ENCODE measurements around the gene PTPRG.

The PTPRG gene

DNA sequence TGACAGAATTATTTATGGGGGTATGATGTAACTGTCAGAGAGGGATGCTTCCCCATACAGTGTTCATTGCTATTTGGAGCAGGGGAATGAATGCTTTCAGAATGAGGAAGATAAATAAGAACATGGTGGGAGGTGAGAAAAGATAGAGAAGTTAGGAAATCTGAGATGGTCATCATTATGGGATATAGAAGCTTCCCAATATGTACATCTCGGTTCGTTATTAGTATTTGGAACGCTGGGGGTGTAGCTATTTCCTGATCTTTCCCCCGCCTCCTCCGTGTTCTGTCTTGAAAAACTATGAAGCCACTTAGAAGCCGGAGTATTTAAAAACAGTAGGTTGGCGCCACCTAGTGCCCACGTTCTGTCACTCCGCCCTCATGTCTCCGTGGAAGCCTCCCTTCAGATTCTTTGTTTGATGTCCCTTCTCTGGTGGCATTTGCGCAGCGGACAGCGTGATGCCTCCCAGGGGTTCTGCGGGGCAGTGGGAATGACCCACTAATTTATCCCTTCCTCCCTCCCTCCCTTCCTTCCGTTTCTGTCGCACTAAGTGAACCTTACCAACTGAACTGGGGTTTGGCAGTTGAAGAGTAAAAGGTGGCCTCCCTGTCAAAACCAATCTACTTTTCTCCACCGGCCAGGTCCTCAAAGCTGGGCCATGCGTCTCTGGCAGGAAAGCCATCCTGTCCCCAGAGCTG, 627.5 kb downstream of the PTPRG start:
- peak; percentile 70 for DNase-seq (ENCODE audit: low read depth)

DNA sequence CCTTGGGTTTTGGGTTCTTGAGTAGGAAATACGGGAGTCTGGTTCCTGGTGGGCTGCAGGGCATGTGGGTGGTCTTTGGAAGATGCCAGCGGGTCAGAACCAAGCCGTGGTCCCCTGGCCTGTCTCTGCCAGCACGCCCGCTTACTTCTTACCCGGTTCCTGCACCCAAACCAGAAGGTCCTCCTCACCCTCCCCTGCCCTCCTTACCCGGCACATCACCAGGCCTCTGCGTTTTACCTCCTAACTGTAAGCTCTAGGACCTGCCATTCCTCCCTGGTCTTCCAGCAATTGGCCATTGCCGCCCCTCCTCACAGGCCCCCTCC, 628.0 kb downstream of the PTPRG start:
- DNase-seq (ENCODE audit: low read depth), result no peak

DNA sequence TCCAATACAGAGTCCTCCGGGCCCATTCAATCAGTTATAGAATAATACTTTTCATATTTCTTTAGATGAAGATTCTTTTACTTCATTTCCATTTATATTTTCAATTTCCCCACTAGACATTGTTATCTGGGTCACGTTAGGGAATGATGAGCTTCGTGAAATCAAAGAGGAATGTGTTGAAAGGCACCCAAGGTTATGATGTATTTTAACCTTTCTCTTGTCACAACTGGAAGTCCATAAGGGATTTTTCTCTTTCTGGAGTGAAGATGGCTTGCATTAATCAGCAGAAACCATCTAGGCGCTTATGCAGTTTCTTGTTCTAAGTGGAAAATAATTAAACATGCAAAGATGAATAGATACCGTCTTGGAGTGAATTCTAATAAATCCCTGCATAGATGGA, 631.5 kb downstream of the PTPRG start:
- DNase-seq (ENCODE audit: low read depth), result no peak

DNA sequence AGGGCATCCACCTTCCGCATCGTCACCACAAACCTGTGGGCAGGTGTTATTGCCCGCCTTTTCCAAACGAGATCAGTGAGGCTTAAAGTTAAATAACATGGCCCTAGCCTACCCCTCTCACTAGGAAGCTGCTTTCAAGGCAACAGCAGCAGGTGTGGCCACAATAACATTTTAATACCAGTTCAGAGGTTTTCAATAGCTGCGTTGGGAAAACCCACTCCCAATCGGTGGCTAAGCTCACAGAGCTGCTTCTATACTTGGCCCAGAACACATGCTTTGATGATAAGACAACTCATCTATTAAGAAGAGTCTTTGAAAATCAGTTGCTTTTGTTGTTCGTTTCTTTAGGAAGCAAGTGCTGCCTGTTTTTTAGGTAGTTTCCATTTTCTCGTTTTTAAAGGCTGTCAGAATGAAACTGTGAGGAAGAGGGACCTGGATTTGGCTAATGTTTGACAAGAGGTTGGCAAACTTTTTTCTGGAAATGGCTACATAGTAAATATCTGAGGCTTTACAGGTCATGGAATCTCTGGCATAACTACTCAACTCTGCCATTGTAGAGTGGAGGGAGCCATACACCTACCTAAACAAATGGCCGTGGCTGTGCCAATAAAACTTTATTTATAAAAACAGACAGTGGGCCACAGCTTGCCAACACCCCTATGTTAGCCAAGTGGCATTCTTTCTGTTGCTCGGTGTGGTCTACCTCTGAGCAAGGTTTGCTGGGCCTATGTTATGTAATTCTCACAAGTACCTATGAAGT, 632.4 kb downstream of the PTPRG start:
- DNase-seq (ENCODE audit: low read depth), result no peak

DNA sequence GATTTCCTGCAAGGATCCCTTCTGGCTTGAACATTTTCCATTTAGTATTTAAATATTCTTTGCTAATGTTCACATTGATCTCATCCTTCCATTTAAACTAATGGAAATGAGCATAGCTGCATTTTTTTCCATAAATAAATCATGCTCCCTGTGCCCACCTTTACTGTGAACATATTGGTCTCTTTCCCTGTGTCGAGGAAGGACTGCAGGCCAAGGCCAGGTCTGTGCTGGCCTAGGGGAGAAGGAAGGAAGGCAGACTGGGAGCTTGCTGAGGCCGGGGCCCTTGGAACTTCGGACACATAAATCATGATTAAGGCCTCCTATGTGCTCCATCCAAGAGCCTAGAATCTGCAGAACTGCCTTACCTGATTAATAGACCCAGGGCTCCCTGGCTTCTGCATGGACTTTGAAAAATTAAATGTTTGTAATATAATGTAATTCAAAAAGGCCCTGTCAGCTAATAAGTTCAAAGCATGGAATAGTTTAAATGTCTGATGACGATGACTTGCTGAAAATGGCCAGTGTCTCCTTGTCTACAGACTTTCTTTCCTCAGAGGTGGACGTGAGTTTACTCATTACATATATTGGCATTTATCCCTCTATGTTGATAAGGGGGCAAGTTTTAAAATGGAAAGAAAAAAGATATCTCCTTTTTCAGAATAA, 636.1 kb downstream of the PTPRG start:
- no peak for DNase-seq (ENCODE audit: low read depth)

DNA sequence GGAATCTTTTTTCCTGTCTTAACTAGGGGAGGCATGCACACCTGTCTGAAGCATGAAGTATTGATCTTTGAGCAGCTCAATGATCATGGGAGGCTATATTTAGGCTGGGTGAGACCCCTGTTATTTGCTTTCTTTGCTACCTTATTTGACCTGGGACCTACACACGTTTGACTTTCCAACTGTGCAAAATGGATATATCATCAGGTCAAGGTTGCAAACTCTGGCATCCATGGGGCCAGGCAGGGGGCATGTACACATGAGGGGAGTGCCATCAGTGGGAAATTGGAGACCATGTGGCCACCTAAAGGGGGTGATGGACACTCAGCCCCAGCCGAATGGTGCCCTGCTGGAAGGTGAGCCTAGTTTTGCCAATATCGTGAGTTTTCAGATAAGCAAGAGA, 637.8 kb downstream of the PTPRG start:
- no peak for DNase-seq (ENCODE audit: low read depth)

DNA sequence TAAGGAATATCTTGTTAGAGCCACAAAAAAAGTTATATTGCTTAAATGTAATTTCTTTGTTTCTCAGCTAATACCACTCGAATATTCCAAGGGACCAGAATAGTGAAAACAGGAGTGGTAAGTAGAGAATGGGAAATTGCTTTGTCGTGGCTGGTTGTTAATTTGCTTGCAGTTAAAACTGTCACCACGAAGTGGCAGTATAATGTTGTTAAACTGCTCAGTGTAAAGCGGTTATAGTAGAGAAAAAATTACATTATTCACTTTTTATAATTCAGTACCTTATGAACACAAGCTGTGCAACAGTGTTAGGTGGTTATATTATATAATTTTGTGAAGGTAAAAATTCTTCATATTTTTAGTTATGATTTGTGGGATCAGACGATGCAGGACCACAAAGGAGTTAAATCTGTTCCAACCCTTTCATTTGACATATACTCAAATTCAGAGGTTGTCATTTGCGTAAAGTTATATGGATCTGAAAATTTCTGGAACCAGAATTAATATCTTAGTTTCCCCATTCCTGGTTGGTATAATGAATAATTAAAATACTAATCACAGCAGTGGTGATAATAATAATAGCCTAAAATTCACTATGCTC, 640.2 kb downstream of the PTPRG start:
- peak; percentile 10 for DNase-seq (ENCODE audit: low read depth)

DNA sequence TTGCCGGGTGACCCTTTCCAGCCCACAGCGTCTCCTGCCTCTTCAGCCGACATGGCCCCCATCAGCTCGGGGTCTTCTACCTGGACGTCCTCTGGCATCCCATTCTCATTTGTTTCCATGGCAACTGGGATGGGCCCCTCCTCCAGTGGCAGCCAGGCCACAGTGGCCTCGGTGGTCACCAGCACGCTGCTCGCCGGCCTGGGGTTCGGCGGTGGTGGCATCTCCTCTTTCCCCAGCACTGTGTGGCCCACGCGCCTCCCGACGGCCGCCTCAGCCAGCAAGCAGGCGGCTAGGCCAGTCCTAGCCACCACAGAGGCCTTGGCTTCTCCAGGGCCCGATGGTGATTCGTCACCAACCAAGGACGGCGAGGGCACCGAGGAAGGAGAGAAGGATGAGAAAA, 641.8 kb downstream of the PTPRG start:
- DNase-seq (ENCODE audit: low read depth), result no peak

DNA sequence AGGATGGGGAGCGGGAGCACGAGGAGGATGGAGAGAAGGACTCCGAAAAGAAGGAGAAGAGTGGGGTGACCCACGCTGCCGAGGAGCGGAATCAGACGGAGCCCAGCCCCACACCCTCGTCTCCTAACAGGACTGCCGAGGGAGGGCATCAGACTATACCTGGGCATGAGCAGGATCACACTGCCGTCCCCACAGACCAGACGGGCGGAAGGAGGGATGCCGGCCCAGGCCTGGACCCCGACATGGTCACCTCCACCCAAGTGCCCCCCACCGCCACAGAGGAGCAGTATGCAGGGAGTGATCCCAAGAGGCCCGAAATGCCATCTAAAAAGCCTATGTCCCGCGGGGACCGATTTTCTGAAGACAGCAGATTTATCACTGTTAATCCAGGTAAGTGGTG, 642.2 kb downstream of the PTPRG start:
- no peak for DNase-seq (ENCODE audit: low read depth)

DNA sequence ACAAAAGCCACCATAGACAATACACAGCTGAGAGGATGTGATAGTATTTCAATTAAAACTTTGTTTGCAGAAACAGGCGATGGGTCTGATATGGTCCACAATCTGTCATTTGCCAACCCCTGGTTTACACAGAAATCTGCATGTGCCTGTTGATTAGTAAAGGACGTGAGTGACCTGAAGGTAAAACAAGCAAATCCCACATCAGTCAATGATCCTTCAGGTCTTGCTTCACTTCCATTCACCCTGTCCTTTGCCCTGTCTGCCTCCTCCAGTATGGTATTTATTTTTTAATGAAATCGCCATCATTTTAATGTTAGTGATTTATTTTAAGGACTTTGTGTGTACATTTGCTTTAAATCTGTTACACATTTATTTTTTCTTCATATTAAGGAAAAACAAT, 645.8 kb downstream of the PTPRG start:
- no peak for DNase-seq (ENCODE audit: low read depth)

DNA sequence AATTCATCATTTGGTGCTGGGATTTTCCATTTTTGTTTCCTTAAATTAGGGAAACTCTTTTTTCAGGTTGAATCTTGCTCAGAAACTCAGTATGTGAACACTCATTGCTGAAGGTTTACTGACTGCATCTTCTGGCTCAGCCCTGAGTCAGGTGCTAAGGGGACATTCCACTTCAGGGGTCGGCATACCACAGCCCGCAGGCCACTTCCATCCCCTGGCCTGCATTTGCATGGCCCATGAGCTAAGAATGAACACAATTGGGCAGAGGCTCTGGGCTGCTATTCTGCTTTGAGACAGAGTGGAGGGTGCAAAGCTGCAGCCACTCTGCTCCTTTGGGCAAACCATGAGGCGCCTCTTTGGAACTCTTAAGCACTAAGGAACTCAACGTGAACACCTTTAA, 647.0 kb downstream of the PTPRG start:
- DNase-seq (ENCODE audit: low read depth), result no peak

DNA sequence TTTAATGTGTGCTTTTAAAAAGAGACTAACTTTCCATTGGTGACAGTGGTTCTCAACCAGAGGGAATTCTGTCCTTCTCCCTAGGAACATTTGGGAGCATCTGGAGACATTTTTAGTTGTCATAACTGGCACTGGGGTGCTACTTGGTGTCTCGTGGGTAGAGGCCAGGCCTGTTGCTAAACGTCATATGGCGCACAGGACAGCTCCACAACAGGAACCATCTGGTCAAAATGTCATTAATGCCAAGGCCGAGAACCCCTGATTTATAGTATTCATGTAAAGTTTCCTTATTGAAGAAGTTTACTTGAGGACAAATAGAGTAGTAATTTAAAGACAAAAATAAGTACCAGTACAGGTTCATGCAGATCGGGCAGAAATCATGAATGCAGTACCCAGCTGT, 647.7 kb downstream of the PTPRG start:
- no peak for DNase-seq (ENCODE audit: low read depth)

DNA sequence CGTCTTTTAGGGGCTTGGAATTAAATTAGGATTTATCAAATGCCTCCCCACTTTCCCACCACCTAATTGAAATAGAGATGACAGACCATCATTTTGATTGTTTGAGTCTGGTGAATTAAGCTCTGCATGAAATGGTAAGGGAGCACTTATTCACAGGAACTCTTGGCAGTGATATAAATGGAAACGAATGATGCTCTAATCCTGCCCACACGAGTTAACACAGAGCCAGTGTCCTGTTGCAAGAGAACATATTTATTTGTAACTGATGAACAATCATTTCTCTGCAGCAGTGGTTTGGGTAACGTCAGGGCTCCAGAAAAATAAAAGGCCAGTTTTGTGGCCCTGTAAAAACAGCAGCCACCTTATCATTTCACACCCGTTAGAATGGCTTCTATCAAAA, 648.6 kb downstream of the PTPRG start:
- DNase-seq (ENCODE audit: low read depth), result no peak

DNA sequence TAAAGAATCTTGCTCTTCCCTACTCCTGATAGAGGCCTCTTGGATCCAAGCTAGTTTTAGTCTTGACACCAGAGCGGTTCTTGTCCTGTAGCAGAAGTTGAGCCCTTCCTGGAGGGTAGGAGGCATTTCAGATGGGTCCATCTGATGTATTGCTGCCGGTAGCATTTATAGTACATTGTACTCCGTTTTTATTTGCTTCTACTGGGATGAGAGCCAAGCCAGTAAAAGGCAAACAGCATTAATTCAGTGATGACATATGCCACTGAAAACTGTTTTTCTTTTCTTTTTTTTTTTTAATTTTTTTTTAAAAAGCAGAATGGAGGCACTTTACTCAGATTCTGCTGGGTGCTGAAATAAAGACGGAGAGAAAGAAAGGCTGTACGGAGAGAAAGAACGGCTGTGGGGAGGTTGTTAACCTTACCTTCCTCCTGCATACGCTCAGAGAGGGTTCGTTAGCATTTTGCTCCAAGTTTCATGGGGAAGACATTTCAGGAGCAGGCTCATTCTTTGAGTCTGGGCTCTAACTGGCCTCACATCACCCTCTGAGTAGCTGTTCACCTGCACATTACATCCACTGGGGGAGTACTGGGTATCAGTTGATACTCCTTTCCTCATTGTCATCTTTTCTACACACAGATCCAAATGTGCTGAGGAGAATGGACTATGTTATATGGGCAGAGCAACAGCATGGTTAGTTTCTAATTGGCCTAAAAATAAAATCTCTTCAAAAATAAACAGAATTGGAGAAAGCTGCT, 650.5 kb downstream of the PTPRG start:
- DNase-seq (ENCODE audit: low read depth), result no peak

DNA sequence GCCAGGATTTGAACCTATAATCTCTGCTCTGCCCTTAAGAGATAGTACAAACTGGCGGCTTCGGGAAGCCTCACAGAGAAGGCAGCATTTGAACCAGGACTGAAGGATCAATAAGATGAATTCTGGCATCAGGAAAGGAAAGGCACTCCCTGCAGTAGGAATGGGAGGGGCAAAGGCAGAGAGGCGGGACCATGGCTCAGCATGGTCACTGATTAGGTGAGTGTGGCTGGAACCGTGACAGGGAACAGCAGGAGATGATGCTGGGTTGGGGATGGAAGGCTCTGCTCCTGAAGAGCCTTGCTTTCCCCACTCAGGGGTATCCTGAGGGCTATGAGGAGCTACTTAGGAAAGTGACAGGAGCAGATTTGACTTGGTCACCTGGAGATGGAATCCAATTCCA, 653.5 kb downstream of the PTPRG start:
- DNase-seq (ENCODE audit: low read depth), result no peak

DNA sequence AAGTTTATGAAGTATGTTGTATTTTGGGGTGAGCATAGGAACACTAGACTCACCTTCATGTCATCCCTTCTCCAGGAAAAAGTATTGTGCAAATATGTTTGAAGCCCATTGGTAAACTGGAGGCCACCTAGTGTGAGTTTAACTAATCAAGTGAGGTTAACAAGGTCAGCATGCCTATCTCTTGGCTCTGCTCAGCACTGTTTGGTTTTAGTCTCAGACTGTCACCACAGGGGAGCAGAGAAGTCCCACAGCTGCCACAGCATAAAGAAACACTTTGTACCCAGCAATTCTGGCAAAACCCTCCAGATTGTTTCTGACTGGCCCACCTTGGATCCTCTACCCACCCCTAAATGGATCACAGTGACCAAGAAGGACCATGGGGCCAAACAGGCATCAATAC, 659.2 kb downstream of the PTPRG start:
- DNase-seq (ENCODE audit: low read depth), result no peak

DNA sequence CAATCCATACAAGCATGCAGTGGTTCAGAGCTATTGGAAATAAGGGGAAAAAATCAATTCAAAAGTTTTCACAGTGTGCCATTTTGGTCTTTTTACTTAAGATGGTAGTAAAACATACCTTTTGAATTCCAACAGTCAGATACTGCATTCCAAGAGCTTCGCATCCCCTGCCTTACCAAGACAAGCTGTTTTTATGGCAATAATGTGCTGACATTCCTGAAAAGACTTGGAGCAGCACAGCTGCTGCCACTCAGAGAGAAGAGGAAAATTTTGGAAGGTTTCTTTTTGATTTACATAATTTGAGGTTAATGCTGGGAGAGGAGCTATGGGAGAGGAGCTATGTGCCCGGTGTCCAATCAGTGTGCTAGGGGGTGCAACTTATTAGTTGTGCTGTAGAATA, 663.7 kb downstream of the PTPRG start:
- DNase-seq (ENCODE audit: low read depth), result no peak

DNA sequence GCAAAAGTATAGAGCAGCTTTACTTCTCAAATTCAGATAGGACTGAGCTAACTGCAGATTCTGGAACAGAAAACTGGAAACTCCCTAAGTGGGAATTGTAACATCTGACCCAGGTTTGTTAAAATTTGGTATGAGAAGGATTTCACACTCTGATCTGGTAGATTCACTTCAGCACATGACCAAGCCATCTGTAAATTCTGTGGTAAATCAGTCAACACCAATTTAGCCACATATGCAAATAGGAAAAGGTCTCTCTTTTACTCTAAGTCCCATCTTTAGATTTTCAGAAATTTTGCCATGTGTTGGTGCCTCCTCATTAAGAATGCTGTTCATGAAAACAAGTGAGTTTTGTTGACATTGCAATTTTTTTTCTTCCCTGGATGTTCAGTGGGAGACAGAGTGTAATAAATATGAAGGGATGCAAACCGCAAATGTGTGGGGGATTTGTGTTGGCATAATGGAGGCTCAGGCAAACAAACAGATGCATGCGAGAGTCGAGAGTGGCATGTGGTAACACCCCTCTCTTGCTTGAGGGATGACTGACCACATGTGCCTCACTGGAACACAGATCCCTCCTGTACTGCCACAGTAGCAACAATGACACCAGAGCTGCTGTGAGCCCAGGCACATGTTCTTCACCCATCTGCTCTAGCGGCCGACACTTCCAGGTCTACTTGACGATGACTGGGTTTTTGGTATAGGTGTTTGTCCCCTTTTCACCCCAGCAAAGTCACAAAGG, 665.4 kb downstream of the PTPRG start:
- DNase-seq (ENCODE audit: low read depth), result no peak

DNA sequence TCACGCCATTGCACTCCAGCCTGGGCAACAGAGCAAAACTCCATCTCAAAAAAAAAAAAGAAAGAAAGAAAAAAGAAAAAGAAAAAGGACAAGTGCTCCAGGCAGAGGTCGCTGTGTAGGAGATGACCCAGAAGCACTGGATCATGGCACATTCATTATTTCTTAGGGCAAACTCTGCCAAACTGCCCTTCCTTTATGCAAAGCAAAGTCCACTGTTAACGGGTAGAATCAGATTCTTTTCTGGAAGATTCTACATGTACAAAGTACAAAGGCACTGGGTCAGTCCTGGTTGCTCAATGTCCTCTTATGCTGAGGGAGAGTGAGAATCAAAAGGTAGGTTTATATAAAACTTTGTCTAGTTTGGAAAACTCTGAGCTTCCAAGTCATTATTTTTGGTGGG, 667.1 kb downstream of the PTPRG start:
- no peak for DNase-seq (ENCODE audit: low read depth)

DNA sequence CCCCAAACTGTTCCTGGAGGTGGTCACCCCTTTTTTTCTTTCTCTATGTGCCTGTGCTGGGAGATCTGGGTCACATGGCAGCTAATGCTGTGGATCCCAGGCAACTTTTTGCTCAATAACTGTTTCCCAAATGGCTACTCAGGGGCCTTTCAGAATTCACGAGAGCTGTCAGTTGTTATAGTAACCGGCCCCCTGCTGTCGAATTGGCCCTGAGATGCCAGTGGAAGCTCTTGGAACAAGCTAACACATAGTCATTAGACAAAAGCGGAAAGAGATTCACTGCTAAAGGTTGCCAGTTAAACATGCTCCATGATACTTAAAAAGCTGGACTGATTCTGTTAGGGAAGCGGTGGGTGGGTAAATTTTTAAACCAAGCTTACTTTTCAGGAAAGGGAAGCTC, 667.8 kb downstream of the PTPRG start:
- DNase-seq (ENCODE audit: low read depth), result no peak

DNA sequence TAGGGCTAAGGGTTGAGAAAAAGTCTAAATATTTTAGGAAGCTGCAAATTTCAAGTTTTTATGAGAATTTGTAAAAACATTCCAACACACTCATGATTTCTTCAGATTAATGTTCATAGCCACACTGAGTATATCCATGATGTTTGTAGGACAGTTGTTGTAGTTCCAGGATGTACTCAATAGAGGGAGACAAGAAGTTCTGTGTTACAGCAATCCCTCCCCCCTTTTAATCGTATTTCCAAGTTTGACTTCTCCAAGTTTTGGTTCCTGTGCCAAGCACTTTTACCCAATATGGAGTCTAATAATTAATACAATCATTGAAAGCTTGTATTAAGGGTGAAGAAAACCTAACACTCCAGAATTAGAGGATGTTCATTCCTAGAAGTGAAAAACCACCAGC, 668.5 kb downstream of the PTPRG start:
- DNase-seq (ENCODE audit: low read depth), result no peak

DNA sequence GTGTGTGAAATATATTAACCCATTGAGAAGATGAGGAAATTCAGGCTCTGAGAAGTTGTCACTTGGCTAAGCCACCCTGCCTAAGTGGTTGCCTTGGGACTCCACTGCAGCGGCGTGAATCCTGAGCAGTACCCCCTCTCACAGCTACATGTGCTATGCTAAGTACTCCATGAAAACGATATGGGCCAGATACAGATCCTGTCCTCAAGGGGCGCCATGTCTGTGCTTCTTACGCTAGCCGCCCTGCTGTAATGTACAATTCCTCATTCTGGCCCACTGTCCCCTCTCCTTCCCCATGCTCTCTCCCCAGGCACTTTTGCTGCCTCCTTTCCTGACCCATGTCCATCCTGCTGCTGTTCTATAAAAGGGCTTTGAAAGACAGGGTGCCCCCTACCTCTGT, 671.7 kb downstream of the PTPRG start:
- no peak for DNase-seq (ENCODE audit: low read depth)

Data from fibroblast of the conjunctiva (primary cell).